GM11168 (cell line): ENCODE data around the gene RAB32.

Experiments
- in situ Hi-C: fragments of 300-500 bp; cut with MboI; formaldehyde crosslinking; loops from one replicate; pipeline ENCODE4 v1.12.0; 2022; ENCODE audit warnings: low sequenced_read_pairs; ENCODE audit not compliant: unreplicated experiment

The RAB32 gene

GRCh38 chr6:146578054-146578453 is 34.4 kb downstream of the RAB32 start:
- in situ Hi-C loops, result no loop called here

GRCh38 chr6:146581968-146582367 is 38.3 kb downstream of the RAB32 start:
- in situ Hi-C loops, result no loop called here

GRCh38 chr6:146582857-146583256 is 39.2 kb downstream of the RAB32 start:
- in situ Hi-C loops, result no loop called here

GRCh38 chr6:146583966-146584365 is 40.3 kb downstream of the RAB32 start:
- in situ Hi-C loops, result no loop called here

- in situ Hi-C loops, result no loop called here
Measured at GRCh38 chr6:146587459-146587858, 43.8 kb downstream of the RAB32 start.

- in situ Hi-C loops, result no loop called here
Measured at GRCh38 chr6:146590492-146590891, 46.9 kb downstream of the RAB32 start.

- in situ Hi-C loops, result no loop called here
Measured at GRCh38 chr6:146592451-146592850, 48.8 kb downstream of the RAB32 start.

- in situ Hi-C loops, result no loop called here
Measured at GRCh38 chr6:146593986-146594385, 50.4 kb downstream of the RAB32 start.

GRCh38 chr6:146594495-146594894 is 50.9 kb downstream of the RAB32 start:
- in situ Hi-C loops, result no loop called here

GRCh38 chr6:146595972-146596731 is 52.5 kb downstream of the RAB32 start:
- in situ Hi-C loops, result no loop called here

- in situ Hi-C loops, result no loop called here
Measured at GRCh38 chr6:146598772-146599405, 55.3 kb downstream of the RAB32 start, which contains the start of gene ADGB. ADGB (plus strand) TSS chr6:146598972; CDS start chr6:146599041, 69 bp downstream.

GRCh38 chr6:146601352-146601751 is 57.7 kb downstream of the RAB32 start:
- in situ Hi-C loops, result no loop called here

GRCh38 chr6:146602526-146602925 is 58.9 kb downstream of the RAB32 start:
- in situ Hi-C loops, result no loop called here
